Naive B cell (primary cell): ENCODE results near the gene THOP1. TPM values are rescaled to one million over a fixed set of nuclear protein-coding genes. Genes with fewer than 3 reads are reported as not detected.

Experiments used
- ATAC-seq, 2 donors: fragments of 150-1000 bp; cut with Tn5 transposase; 2 replicates each; pipeline ENCODE4 v1.10.0; 2021; ENCODE audit warnings: low read depth in 2 of 2, mild to moderate bottlenecking in 2 of 2, moderate library complexity in 2 of 2
- DNase-seq: peaks from one replicate; pipeline ENCODE4 v3.0.0; 2022
- H3K27ac Mint-ChIP-seq, 6 donors: one replicate each; pipeline ENCODE4 v1.8.0; 2020 to 2022; ENCODE audit warnings: mild to moderate bottlenecking in 6 of 6, mixed read lengths in 6 of 6, moderate library complexity in 5 of 6, inconsistent platforms in 2 of 6
- H3K27me3 Mint-ChIP-seq, 3 donors: one replicate each; pipeline ENCODE4 v1.8.0; 2021 to 2022; ENCODE audit warnings: mixed read lengths in 3 of 3, mild to moderate bottlenecking in 1 of 3
- H3K36me3 Mint-ChIP-seq, 2 donors: one replicate each; pipeline ENCODE4 v1.8.0; 2020 to 2022; ENCODE audit warnings: mixed read lengths in 2 of 2, inconsistent platforms in 1 of 2, mild to moderate bottlenecking in 1 of 2
- H3K4me1 Mint-ChIP-seq, 3 donors: one replicate each; pipeline ENCODE4 v1.8.0; 2020 to 2022; ENCODE audit warnings: mixed read lengths in 3 of 3, inconsistent platforms in 1 of 3, mild to moderate bottlenecking in 1 of 3, moderate library complexity in 1 of 3
- H3K4me3 Mint-ChIP-seq, 8 donors: one replicate each; pipeline ENCODE4 v1.8.0; 2020 to 2022; ENCODE audit warnings: mild to moderate bottlenecking in 8 of 8, mixed read lengths in 8 of 8, moderate library complexity in 8 of 8, inconsistent platforms in 2 of 8
- H3K9me3 Mint-ChIP-seq, 7 donors: one replicate each; pipeline ENCODE4 v1.8.0; 2020 to 2022; ENCODE audit warnings: mixed read lengths in 7 of 7, mild to moderate bottlenecking in 5 of 7, inconsistent platforms in 2 of 7, moderate library complexity in 1 of 7
- polyA plus RNA-seq, 6 donors: library from polyadenylated mRNA; unstranded; fragments of 300-500 nt; fragmentation: Illumina TruSeq; gene quantifications; one replicate each; pipeline ENCODE4 v1.2.3, GENCODE V29; 2021; ENCODE audit warnings: low read depth in 6 of 6

The THOP1 gene
- polyA plus RNA-seq, 6 donors from 2014 or later, result 22.4 to 42.2 (median 38.5) TPM

- Mint-ChIP-seq H3K4me1 (peaks cover 0 to 4% (median 0%) of the 10 kb centered on the region in 3 donors), H3K4me3 (peak overlapping the region in 2 of 8 donors; percentile 12 to 56), H3K27ac (no peak overlapping the region), H3K36me3 (peaks cover 32 to 34% of the 10 kb centered on the region in 2 donors), H3K27me3 (no peaks in the 10 kb centered on the region), H3K9me3 (peaks cover 9 to 65% (median 39%) of the 10 kb centered on the region in 7 donors)
- ATAC-seq (no peak), DNase-seq (no peak)
Measured at GRCh38 chr19:2834294-2834871, 49.1 kb downstream of the THOP1 start.

DNA sequence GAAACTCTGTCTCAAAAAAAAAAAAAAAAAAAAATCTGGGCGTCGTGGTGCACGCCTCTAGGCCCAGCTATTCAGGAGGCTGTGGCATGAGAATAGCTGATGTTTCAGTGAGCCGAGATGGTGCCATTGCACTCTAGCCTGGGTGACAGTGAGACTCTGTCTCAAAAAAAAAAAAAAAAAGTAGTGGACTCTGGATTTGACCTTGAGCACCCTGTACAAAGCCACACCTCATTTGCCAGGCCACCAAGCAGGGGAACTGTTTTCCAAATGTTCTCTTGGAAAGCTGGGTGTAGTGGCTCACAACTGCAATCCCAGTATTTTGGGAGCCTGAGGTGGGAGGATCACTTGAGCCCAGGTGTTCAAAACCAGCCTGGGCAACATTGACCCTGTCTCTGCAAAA lies 52.1 kb downstream of the THOP1 start:
- peak overlapping the region in 1 of 8 donors; percentile 56 for H3K4me3 Mint-ChIP-seq
- no peaks in the 10 kb centered on the region for H3K27me3 Mint-ChIP-seq
- DNase-seq, result no peak
- peaks cover 9 to 52% (median 36%) of the 10 kb centered on the region in 7 donors for H3K9me3 Mint-ChIP-seq
- H3K4me1 Mint-ChIP-seq, result peaks cover 9 to 16% (median 10%) of the 10 kb centered on the region in 3 donors
- no peak for ATAC-seq
- H3K36me3 Mint-ChIP-seq, result peaks cover 30 to 32% of the 10 kb centered on the region in 2 donors
- H3K27ac Mint-ChIP-seq, result peak overlapping the region in 1 of 6 donors; percentile 54

DNA sequence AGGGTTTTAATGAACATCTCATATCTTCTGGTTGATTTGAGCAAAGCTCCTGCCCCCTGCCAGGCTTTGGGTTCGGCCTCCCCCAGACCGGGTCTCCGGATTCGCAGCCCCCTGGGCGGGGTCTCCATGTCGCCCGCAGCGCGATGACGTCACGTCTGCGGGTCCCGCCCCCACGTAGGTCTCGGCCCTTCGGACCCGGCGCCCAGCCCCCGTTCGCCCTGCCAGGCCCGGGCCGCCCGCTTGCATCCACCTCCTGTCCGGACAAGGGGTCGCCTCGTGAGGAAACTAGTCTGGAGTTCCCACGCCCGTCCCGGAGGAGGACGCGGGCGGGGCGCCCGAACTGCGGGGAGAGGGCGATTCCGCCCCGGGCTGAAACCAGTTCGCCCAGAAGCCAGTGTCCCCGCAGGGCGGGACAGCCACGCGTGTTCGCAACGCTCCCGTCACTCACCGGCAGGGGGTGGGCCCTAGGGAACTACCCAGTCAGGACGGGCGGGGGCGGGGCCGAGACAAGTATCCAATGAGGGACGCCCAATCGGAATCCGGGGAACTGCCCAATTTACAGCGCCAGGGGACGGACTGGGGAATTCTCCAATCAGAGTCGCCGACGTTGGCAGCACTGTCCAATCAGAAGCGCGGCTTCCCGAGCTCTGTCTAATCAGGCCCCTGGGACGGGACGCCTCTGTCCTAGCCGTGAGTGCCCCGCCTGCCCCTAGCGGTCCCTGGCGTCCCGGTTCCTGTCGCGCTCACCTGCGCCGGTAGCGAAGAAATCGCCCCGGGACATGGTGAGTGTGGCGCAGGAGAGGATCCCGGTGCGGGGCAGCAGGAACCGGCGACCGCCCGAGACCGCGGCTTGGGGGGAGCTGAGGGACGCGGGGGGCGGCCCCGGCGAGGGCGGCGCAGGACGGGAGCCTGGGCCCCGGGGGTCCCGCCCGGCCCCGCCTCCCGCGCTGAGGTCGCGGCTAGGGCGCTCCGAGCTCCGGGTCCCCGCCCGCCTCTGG lies 55.8 kb downstream of the THOP1 start, which contains the start of gene ZNF555:
Gene ZNF555 (plus strand): TSS at position 682 of the 998 bp plus-strand sequence. CDS start 98 bp downstream, at position 780.
- H3K9me3 Mint-ChIP-seq, result peaks cover 0 to 16% (median 10%) of the 10 kb centered on the region in 7 donors
- H3K27me3 Mint-ChIP-seq, result no peaks in the 10 kb centered on the region
- ATAC-seq, result peak; percentile 93 to 95
- peak; percentile 97 for DNase-seq
- H3K36me3 Mint-ChIP-seq, result peaks cover 8 to 9% of the 10 kb centered on the region in 2 donors
- peak within 1 kb of the TSS; percentile 91 to 98 (median 96) for H3K4me3 Mint-ChIP-seq
- H3K4me1 Mint-ChIP-seq, result peaks cover 10 to 30% (median 25%) of the 10 kb centered on the region in 3 donors
- peak within 1 kb of the TSS; percentile 83 to 99 (median 93) for H3K27ac Mint-ChIP-seq

DNA sequence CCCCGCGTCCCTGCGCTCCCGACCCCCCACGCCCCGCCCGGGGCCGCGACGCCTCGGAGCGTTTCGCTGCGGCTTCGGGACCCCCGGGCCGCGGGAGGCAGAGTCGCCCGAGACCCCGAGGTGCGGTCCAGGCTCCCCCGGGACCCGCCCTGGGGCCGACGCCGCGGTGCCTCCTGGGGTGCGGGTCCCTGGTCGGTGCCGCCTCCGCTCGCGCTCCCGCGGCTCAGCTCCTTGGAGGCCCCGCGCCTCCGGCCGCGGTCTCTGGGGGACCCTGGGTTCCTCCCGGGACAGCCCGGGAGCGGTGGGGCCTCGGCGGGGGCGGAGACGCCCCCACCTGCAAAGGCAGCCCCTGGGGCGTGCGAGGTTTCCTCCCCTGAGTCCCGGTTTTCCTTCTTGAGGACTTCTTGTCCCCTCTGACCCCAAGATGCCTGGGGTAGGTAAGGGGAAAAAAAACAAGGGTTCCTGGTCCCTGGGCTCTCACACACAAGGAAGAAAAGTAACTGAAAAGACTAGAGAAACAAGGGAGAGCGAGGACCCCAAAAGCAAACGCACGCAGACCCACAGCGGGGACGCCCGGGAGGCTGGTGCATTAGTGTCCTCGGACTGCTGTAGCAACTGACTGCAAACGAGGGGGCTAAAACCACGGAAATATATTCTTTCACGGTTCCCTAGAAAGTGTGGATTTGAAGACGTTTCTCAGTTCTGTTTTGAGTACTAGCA lies 56.7 kb downstream of the THOP1 start:
- ATAC-seq (no peak), DNase-seq (no peak)
- Mint-ChIP-seq H3K27me3 (no peaks in the 10 kb centered on the region), H3K4me1 (peaks cover 10 to 30% (median 30%) of the 10 kb centered on the region in 3 donors), H3K9me3 (peaks cover 0 to 7% (median 2%) of the 10 kb centered on the region in 7 donors), H3K4me3 (peak overlapping the region; percentile 66 to 92 (median 88)), H3K36me3 (peaks cover 0 to 4% of the 10 kb centered on the region in 2 donors), H3K27ac (peak overlapping the region; percentile 3 to 78 (median 62))

DNA sequence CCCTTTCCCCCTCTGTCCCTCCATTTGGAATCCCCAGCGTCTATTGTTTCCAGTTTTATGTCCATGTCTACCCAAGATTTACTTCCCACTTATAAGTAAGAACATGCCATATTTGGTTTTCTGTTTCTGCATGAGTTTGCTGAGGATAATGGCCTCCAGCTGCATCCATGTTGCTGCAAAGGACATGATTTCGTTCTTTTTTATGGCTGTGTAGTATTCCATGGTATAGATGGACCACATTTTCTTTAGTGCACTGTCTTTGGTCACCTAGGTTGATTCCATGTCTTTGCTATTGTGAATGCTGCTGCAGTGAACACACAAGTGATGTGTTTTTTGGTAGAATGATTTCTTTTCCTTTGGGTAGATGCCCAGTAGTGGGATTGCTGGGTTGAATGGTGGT lies 59.8 kb downstream of the THOP1 start:
- Mint-ChIP-seq H3K27ac (no peak overlapping the region), H3K27me3 (no peaks in the 10 kb centered on the region), H3K4me1 (peaks cover 13 to 37% (median 34%) of the 10 kb centered on the region in 3 donors), H3K9me3 (peaks cover under 1 to 6% (median 1%) of the 10 kb centered on the region in 7 donors), H3K4me3 (peak overlapping the region in 1 of 8 donors; percentile 73), H3K36me3 (peaks cover 3 to 11% of the 10 kb centered on the region in 2 donors)
- DNase-seq (no peak), ATAC-seq (no peak)

DNA sequence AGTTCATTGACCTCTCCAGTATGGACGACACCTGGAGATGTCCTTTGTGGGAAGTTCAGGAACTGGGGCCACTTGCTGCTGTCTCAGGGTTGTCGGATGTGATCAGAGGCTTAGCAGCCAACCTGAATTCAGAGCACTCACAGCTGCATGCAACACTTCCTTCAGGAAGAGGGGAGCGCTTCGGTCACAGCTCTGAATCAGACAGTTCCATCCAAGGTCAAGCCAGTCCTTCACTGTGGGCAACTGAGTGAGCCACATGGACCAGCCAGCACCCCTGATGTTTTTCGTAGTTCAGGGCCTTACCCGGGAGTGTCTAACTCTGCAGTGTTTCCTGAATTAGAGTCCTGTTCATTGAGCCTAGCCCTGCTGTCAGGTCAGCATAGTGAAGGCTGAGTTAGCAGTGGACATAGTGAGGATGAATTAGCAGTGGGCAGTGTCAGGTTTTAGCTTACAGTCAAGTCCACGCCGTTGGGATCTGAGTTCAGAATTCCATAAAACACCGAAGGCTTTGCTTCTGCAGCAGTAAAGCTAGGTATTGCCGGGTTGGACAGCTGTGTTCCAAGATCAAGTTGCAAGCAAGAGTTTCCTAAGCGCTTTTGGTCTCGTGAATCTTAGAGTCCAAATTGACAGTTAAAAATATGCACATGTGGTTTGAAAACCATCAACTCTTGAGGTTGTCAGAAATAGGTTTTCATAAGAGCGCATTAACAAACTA lies 61.0 kb downstream of the THOP1 start:
- H3K27me3 Mint-ChIP-seq, result no peaks in the 10 kb centered on the region
- peaks cover 3 to 15% (median 11%) of the 10 kb centered on the region in 7 donors for H3K9me3 Mint-ChIP-seq
- H3K27ac Mint-ChIP-seq, result no peak overlapping the region
- ATAC-seq (no peak), DNase-seq (no peak)
- peaks cover 15 to 22% of the 10 kb centered on the region in 2 donors for H3K36me3 Mint-ChIP-seq
- peaks cover 17 to 36% (median 28%) of the 10 kb centered on the region in 3 donors for H3K4me1 Mint-ChIP-seq
- peak overlapping the region in 1 of 8 donors; percentile 12 for H3K4me3 Mint-ChIP-seq

DNA sequence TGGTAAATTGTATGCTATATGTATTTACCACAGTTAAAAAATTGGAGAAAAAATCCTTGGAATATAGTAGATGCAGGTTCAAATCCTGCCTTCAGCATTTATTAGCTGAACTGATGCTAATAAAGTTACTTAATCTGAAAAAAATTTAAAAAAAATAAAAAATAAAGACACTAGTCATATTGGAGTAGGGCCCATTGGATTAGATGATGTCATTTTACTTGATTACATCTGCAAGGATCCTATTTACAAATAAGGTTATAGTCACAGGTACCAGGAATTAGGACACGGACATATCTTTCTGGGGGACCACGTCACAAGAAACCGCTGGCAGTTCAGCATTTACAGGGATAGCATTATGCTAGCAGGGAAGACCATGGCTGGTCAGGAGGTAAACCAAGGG lies 62.2 kb downstream of the THOP1 start:
- no peaks in the 10 kb centered on the region for H3K27me3 Mint-ChIP-seq
- no peak overlapping the region for H3K4me3 Mint-ChIP-seq
- DNase-seq (no peak), ATAC-seq (no peak)
- H3K4me1 Mint-ChIP-seq, result peaks cover 11 to 30% (median 23%) of the 10 kb centered on the region in 3 donors
- H3K27ac Mint-ChIP-seq, result no peak overlapping the region
- H3K9me3 Mint-ChIP-seq, result peaks cover 6 to 27% (median 22%) of the 10 kb centered on the region in 7 donors
- H3K36me3 Mint-ChIP-seq, result peaks cover 26 to 33% of the 10 kb centered on the region in 2 donors

GRCh38 chr19:2848616-2849015 lies 63.3 kb downstream of the THOP1 start:
- peaks cover 7 to 21% (median 13%) of the 10 kb centered on the region in 3 donors for H3K4me1 Mint-ChIP-seq
- H3K27ac Mint-ChIP-seq, result no peak overlapping the region
- H3K36me3 Mint-ChIP-seq, result peaks cover 37 to 45% of the 10 kb centered on the region in 2 donors
- peaks cover 10 to 37% (median 33%) of the 10 kb centered on the region in 7 donors for H3K9me3 Mint-ChIP-seq
- no peak for DNase-seq
- no peaks in the 10 kb centered on the region for H3K27me3 Mint-ChIP-seq
- H3K4me3 Mint-ChIP-seq, result no peak overlapping the region
- ATAC-seq, result no peak

GRCh38 chr19:2850256-2850925 lies 65.1 kb downstream of the THOP1 start:
- DNase-seq (no peak), ATAC-seq (no peak)
- H3K27me3 Mint-ChIP-seq, result no peaks in the 10 kb centered on the region
- peaks cover 52 to 57% of the 10 kb centered on the region in 2 donors for H3K36me3 Mint-ChIP-seq
- no peak overlapping the region for H3K4me3 Mint-ChIP-seq
- peaks cover 10 to 51% (median 47%) of the 10 kb centered on the region in 7 donors for H3K9me3 Mint-ChIP-seq
- peak overlapping the region in 1 of 6 donors; percentile 36 for H3K27ac Mint-ChIP-seq
- H3K4me1 Mint-ChIP-seq, result peaks cover 7 to 19% (median 9%) of the 10 kb centered on the region in 3 donors

- H3K27me3 Mint-ChIP-seq, result no peaks in the 10 kb centered on the region
- peaks cover 56 to 62% of the 10 kb centered on the region in 2 donors for H3K36me3 Mint-ChIP-seq
- H3K4me3 Mint-ChIP-seq, result no peak overlapping the region
- H3K27ac Mint-ChIP-seq, result no peak overlapping the region
- peaks cover 13 to 57% (median 50%) of the 10 kb centered on the region in 7 donors for H3K9me3 Mint-ChIP-seq
- DNase-seq (no peak), ATAC-seq (no peak)
- H3K4me1 Mint-ChIP-seq, result peaks cover 9 to 11% (median 11%) of the 10 kb centered on the region in 3 donors
Measured at GRCh38 chr19:2852598-2852997, 67.3 kb downstream of the THOP1 start.

- no peak for DNase-seq
Measured at GRCh38 chr19:2853015-2853606, 67.8 kb downstream of the THOP1 start.

More at GRCh38 chr19:2853015-2853606, 67.8 kb downstream of the THOP1 start:
- Mint-ChIP-seq H3K36me3 (peaks cover 56 to 62% of the 10 kb centered on the region in 2 donors), H3K9me3 (peaks cover 13 to 57% (median 50%) of the 10 kb centered on the region in 7 donors), H3K4me3 (no peak overlapping the region), H3K27me3 (no peaks in the 10 kb centered on the region), H3K27ac (no peak overlapping the region), H3K4me1 (peaks cover 9 to 11% (median 11%) of the 10 kb centered on the region in 3 donors)
- no peak for ATAC-seq
